ENCODE data around the gene TCN2.

DNA sequence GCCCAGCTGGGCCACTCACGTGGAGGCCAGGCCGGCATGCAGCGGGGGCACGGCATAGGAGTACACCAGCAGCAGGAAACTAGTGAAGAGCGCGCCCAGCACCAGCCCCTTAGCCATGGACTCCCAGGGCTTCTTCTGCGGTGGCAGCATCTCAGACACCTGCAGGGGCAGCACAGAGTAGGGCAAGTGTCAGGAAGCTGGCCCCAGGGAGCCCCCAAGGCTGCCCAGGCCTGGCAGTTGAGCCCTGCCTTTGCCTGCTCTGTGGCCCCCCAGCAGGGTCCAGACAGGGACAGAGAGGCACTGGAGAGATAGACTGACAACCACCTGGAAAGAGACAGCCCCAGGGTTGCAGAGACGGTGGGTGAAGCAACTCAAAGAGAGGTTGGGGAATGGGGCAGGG, 49.7 kb upstream of the TCN2 start:
- TF ChIP-seq CTCF (IDR thresholded peaks at IDR 0.05) (no peak), POLR2A (IDR thresholded peaks at IDR 0.05; ENCODE audit: low read depth) (no peak), EP300 (IDR thresholded peaks at IDR 0.05) (no peak)

All from esophagus muscularis mucosa (tissue), 4 donors.